ENCODE data around the gene CEMIP.

- TF ChIP-seq CTCF (IDR thresholded peaks at IDR 0.05) (no peak), POLR2A (IDR thresholded peaks at IDR 0.05; ENCODE audit: low read depth) (no peak), POLR2AphosphoS5 (IDR thresholded peaks at IDR 0.05) (no peak)
These were observed 10.6 kb downstream of the CEMIP start for GRCh38 chr15:80789796-80790195.
